HG03095 (cell line): ENCODE measurements around the gene UFD1.
"Not testable (repeated sequence)": the region's sequence is repeated elsewhere in the genome, so short reads cannot be mapped to it uniquely, and the experiment has no call there.

Experiments used
- ATAC-seq: cut with Tn5 transposase; IDR thresholded peaks from one replicate; pipeline ENCODE4 v1.9.1; 2021; ENCODE audit warnings: moderate library complexity; ENCODE audit not compliant: unreplicated experiment

UFD1 gene

GRCh38 chr22:19451570-19451969 is 27.4 kb downstream of the UFD1 start:
- ATAC-seq: no peak

DNA sequence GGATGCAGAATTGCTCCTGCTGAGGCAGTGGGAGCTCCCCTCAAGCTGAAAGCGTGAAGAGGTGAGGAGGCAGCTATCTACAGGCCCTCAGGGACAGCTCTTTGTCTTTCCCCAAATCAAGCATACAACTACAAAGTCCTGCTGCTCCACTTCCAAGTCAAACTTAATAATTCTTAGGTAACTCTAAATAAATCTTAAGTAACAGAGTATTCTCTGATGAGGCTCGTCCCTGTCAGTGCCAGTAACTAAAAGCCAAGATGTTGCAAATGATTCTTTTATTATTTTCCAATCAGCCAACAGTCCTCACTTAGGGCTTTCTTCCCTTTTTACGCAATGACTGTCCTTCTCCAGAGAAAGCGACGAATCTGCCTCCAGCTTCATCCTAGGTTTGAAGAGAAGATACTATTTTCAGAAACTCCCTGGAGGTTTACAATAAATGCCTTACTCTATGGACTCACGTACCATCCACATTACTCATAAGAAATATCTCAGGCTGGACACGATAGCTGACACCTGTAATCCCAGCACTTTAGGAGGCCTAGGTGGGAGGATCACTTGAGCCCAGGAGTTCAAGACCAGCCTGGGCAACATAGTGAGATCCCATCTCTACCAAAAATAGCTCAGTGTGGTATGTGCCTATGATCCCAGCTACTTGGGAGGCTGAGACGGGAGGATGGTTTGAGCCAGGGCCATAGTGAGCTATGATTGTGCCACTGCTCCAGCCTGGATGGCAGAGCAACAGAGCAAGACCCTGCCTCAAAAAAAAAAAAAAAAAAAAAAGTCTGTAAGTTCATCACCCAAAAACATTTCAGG is 28.4 kb downstream of the UFD1 start:
- no peak for ATAC-seq

DNA sequence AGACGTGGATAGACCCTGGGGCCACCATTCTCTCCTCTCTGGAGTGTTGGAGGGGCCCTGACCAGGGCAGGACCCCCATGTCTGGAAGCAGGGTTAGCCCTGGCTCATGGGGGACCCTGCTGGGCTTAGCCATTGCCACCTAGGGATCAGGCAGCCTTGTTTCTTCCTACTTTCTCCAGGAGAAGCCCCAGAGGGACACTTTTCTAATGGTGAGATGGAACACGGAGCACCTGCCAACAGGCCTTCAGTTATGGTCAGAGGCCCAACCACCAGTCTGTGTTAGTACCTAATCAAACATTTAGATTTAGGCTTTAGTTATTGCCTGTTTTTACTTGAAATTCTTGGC is 29.6 kb downstream of the UFD1 start:
- ATAC-seq: no peak

- ATAC-seq: no peak
These were observed 30.1 kb downstream of the UFD1 start for GRCh38 chr22:19448739-19449421.

DNA sequence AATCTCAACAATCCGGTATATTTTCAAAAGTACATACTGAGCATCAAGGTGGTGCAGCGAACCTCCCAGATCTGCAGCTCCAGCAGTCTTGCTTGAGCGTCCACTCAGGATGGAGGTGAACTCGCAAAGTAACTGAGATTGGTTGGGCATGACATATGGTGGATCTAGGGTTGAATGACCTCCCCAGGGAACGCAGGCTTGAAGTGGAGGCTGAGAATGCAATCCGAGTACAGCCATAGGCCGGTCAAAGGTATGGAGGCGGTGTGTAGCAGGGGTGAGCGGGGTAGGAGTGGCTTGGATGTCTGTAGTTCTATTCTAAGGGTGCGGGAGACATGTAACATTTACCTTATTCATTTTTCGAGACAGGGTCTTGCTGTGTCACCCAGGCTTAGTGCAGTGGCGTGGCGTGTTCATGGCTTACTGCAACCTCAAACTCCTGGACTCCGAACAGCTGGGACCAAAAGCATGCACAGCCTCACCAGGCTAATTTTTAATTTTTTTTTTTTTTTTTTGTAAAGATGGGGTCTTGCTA is 30.9 kb downstream of the UFD1 start:
- ATAC-seq: peak; percentile 25

GRCh38 chr22:19447330-19448075 is 31.5 kb downstream of the UFD1 start, which contains the start of gene C22orf39:
Gene C22orf39, minus strand, starts transcription at chr22:19447711. Its CDS starts 23 bp downstream, at chr22:19447688.
- ATAC-seq: peak; percentile 80

- no peak for ATAC-seq
These were observed 32.2 kb downstream of the UFD1 start for GRCh38 chr22:19446603-19447329.

- ATAC-seq: not testable (repeated sequence)
These were observed 33.6 kb downstream of the UFD1 start for GRCh38 chr22:19445279-19445982.

GRCh38 chr22:19443544-19444211 is 35.3 kb downstream of the UFD1 start:
- no peak for ATAC-seq

- no peak for ATAC-seq
These were observed 36.8 kb downstream of the UFD1 start for GRCh38 chr22:19442166-19442565.

- no peak for ATAC-seq
These were observed 38.4 kb downstream of the UFD1 start for GRCh38 chr22:19440411-19441195.

DNA sequence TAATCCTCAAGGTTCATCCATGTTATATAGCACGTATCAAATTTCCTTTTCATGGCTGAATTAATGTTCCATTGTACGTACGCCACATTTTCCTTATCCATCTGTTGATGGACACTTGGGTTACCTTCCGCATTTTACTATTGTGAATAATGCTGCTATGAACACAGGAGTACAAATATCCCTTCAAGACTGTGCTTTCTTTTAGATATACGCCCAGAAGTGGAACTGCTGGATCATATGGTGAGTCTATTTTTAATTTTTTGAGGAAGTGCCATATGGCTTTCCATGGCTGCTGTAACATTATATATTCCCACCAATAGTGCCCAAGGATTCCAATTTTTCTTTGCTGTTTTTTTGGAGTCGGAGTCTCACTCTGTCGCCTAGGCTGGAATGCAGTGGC is 40.7 kb downstream of the UFD1 start:
- no peak for ATAC-seq

DNA sequence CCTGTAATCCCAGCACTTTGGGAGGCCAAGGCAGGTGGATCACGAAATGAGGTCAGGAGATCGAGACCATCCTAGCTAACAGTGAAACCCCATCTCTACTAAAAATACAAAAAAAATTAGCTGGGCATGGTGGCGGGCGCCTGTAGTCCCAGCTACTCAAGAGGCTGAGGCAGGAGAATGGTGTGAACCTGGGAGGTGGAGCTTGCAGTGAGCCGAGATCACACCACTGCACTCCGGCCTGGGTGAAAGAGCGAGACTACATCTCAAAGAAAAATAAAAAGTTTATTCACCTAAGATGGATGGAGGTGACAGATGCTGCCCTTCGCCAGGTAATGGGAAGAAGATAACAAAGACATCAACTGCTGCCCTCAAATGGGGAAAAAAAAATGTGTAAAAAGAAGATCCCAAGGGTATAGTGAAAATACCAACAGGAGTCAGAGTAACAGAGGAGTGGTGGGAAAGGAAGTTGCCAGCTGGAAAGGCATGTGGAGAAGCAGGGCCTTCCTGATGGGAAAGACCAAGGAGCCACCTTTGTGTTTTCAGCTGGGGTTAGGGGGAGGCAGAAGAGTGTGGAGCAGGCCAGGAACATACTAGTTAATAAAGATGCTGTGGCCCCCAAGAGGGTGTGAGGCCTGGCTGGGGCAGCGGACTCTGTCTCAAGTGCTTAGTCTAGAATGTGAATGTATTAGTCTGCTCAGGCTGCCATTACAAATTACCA is 42.4 kb downstream of the UFD1 start:
- not testable (repeated sequence) for ATAC-seq

DNA sequence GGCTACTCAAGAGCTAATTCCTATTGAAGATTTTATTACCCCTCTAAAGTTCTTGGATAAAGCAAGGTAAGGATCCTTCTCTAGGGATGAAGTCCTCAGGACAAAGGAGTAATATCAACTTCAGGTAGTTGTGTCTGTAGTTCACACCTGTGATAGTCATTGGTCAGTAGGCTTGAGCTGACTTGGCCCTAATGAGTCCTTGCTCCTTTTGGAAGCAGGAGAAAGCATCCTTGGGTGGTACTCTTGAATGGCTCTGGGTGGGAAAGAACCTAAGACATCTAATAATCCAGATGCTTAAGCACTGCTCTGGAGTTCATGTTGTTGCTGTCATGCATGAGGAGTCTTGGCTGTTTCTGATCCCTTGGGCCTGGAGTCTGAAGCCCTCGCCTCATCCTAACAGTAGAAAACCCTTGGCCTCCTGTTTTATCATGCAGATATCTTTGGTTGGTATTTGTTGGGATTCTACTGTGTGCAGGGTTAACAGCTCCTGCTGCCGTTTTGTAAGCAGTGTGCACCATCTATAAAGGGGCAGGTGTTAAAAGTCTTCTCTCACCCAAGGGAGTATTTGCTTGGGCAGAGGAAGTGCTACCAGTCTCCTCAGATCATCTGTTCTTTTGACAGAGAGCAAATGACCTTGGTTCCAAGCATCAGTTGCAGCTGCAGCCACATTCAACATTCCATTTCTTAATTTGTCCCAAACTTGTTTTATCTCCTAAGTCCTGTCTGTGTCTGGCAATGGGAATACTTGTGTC is 44.0 kb downstream of the UFD1 start:
- ATAC-seq: no peak

- ATAC-seq: no peak
These were observed 44.6 kb downstream of the UFD1 start for GRCh38 chr22:19434401-19434800.

- peak; percentile 68 for ATAC-seq
These were observed 46.7 kb downstream of the UFD1 start, which contains the start of gene MRPL40 for GRCh38 chr22:19432133-19432851. Gene MRPL40, plus strand, starts transcription at chr22:19432545. Its CDS starts 10 bp downstream, at chr22:19432555.
